ENCODE results near the gene PGAM1.
"Not testable (repeated sequence)": the region's sequence is repeated elsewhere in the genome, so short reads cannot be mapped to it uniquely, and the experiment has no call there.

PGAM1 gene

GRCh38 chr10:97406064-97406463 lies 19.9 kb upstream of the PGAM1 start:
- TF ChIP-seq GABPA (IDR thresholded peaks at IDR 0.05; ENCODE audit: low read depth) (0 out of 2 replicates have a peak, but pooled peaks have one; percentile 14), POLR2AphosphoS5 (IDR thresholded peaks at IDR 0.05; ENCODE audit: low read depth) (peak; percentile 67), REST (IDR thresholded peaks at IDR 0.05; ENCODE audit: insufficient replicate concordance, low read depth) (peak; percentile 34), SPI1 (IDR thresholded peaks at IDR 0.05; ENCODE audit: borderline replicate concordance, low read depth) (peak; percentile 99)
- TF ChIP-seq, protein P1, sequence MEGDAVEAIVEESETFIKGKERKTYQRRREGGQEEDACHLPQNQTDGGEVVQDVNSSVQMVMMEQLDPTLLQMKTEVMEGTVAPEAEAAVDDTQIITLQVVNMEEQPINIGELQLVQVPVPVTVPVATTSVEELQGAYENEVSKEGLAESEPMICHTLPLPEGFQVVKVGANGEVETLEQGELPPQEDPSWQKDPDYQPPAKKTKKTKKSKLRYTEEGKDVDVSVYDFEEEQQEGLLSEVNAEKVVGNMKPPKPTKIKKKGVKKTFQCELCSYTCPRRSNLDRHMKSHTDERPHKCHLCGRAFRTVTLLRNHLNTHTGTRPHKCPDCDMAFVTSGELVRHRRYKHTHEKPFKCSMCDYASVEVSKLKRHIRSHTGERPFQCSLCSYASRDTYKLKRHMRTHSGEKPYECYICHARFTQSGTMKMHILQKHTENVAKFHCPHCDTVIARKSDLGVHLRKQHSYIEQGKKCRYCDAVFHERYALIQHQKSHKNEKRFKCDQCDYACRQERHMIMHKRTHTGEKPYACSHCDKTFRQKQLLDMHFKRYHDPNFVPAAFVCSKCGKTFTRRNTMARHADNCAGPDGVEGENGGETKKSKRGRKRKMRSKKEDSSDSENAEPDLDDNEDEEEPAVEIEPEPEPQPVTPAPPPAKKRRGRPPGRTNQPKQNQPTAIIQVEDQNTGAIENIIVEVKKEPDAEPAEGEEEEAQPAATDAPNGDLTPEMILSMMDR (IDR thresholded peaks at IDR 0.05; ENCODE audit: insufficient read depth, low read length), result no peak
- peak overlapping the region; percentile 90 for H3K27ac ChIP-seq (replicated peaks)
- DNase-seq (ENCODE audit: low read depth in 1 of 2, low spot score in 1 of 2), result peak; percentile 84 to 96
- H3K4me3 ChIP-seq (replicated peaks; ENCODE audit: insufficient read depth, low read length), result no peak overlapping the region
- H3K27me3 ChIP-seq (ENCODE audit: insufficient read depth, poor library complexity, severe bottlenecking), result no peaks in the 10 kb centered on the region

DNA sequence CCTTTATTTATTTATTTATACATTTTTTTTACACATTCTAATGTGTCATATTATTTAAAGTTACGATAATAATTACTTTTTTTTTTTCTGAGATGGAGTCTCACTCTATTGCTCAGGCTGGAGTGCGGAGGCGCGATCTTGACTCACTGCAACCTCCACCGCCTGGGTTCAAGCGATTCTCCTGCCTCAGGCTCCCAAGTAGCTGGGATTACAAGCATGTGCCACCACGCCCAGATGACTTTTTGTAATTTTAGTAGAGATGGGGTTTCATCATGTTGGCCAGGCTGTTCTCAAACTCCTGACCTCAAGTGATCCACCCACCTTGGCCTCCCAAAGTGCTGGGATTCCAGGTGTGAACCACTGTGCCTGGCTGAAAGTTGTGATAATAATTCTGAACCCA lies 19.5 kb upstream of the PGAM1 start:
- H3K4me3 ChIP-seq (replicated peaks; ENCODE audit: insufficient read depth, low read length); H3K27me3 ChIP-seq (ENCODE audit: insufficient read depth, poor library complexity, severe bottlenecking): not testable (repeated sequence)
- H3K27ac ChIP-seq (replicated peaks), result peak overlapping the region; percentile 90
- DNase-seq (ENCODE audit: low read depth in 1 of 2, low spot score in 1 of 2), result peak in 1 of 2 experiments; percentile 58

DNA sequence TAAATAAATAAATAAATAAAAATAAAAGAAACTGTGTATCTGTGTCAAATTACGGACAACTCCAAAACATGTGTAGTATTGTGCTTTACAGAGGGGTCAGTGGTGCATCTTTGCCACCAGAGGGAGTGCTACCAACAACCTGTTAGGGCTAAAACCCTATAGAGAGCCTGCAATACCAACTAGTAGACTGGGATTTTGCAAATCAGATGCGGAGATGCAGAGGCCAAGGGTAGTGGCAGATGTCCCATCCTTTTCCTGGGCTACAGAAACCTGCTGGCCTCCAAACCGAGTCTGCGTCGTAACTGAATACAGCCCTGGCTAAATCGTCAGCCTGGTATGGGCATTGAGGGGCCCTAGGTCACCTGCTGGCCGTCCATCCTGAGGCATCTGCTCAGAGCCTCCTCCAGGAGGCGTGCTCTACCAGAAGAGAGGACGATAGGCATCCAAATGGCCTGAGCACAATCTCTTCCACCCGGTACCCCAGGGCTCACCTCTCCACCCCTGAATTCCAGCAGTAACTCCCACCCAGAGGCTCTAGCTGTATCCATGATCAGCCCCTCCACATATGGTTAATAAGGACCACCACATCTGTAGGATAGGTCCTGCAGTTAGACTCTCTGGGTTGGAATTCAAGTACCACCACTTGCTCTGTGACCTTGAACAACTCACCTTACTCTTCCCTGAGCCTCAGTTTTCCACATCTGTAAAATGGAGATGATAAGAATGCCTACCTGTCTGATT lies 18.6 kb upstream of the PGAM1 start:
- H3K27me3 ChIP-seq (ENCODE audit: insufficient read depth, poor library complexity, severe bottlenecking), result no peaks in the 10 kb centered on the region
- peak; percentile 75 to 87 for DNase-seq (ENCODE audit: low read depth in 1 of 2, low spot score in 1 of 2)
- no peak overlapping the region for H3K4me3 ChIP-seq (replicated peaks; ENCODE audit: insufficient read depth, low read length)
- TF ChIP-seq, protein P1 (IDR thresholded peaks at IDR 0.05; ENCODE audit: insufficient read depth, low read length), result peak; percentile 55
- no peak for TF ChIP-seq POLR2AphosphoS5 (IDR thresholded peaks at IDR 0.05; ENCODE audit: low read depth)
- peak overlapping the region; percentile 90 for H3K27ac ChIP-seq (replicated peaks)

GRCh38 chr10:97407952-97408248 lies 18.1 kb upstream of the PGAM1 start:
- Histone ChIP-seq H3K27me3 (ENCODE audit: insufficient read depth, poor library complexity, severe bottlenecking) (no peaks in the 10 kb centered on the region), H3K4me3 (replicated peaks; ENCODE audit: insufficient read depth, low read length) (no peak overlapping the region), H3K27ac (replicated peaks) (peak overlapping the region; percentile 90)
- TF ChIP-seq SPI1 (IDR thresholded peaks at IDR 0.05; ENCODE audit: borderline replicate concordance, low read depth) (no peak), GABPA (IDR thresholded peaks at IDR 0.05; ENCODE audit: low read depth) (no peak), REST (IDR thresholded peaks at IDR 0.05; ENCODE audit: insufficient replicate concordance, low read depth) (no peak), POLR2AphosphoS5 (IDR thresholded peaks at IDR 0.05; ENCODE audit: low read depth) (no peak)
- TF ChIP-seq, protein P1 (IDR thresholded peaks at IDR 0.05; ENCODE audit: insufficient read depth, low read length), result no peak
- DNase-seq (ENCODE audit: low read depth in 1 of 2, low spot score in 1 of 2), result no peak
